GM19467 (cell line): ENCODE measurements around the gene TTC7B.

Experiments
- ATAC-seq: cut with Tn5 transposase; IDR thresholded peaks from one replicate; pipeline ENCODE4 v1.9.1; 2021; ENCODE audit warnings: mild to moderate bottlenecking, moderate library complexity; ENCODE audit not compliant: unreplicated experiment

TTC7B gene

DNA sequence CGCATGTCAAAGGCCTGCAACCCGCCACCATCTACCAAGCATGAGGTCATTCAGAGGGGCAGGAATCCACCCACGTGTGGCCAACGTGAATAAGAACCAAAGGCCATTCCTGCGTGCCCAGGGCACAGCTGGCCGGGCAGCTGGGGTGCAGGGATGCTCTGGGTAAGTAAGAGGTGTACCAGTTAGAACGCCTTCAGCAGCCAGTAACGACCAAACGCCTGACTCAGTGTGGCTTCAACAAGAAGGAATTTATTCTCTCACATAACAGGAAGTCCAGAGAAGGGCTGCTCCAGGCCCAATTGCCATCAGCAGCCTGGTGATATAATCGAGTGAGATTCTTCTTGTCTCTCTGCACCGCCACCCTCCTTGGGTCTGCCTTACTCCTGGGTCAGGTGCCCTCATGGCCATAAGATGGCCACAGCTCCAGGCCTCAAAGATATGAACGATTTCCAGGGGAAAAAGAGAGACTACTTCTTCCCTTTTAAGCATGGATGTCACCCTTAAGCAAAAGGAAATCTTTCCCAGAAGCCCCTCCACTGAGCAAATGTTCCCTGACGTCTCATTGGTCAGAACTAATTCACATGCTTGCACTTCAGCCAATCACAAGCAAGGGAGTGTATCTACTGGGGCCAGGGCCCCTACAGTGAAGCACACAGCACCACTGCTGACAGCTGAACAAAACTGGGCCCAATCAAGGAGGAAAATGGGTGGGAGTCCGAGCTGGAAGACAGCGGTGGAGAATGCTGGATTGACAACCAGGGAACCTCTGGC lies 7.3 kb downstream of the TTC7B start:
- ATAC-seq, result no peak

DNA sequence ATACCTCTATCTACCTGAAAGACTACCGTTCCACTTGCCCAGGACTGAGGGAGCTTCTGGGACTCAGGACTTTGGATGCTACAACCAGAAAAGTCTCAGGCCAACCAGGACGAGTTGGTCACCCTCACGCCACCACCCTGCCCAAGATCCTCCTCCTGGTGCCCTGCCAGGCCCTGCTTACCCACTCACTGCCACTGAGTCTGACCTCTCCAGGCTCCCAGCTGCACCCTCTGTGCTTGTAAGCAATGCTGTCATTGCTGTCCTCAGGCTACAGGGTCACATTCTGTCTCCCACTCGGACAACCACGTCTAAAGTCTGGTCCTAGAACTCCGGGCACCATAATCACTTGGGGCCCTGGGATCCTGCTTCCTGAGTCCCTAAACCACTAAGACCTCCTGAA lies 9.2 kb downstream of the TTC7B start:
- no peak for ATAC-seq

DNA sequence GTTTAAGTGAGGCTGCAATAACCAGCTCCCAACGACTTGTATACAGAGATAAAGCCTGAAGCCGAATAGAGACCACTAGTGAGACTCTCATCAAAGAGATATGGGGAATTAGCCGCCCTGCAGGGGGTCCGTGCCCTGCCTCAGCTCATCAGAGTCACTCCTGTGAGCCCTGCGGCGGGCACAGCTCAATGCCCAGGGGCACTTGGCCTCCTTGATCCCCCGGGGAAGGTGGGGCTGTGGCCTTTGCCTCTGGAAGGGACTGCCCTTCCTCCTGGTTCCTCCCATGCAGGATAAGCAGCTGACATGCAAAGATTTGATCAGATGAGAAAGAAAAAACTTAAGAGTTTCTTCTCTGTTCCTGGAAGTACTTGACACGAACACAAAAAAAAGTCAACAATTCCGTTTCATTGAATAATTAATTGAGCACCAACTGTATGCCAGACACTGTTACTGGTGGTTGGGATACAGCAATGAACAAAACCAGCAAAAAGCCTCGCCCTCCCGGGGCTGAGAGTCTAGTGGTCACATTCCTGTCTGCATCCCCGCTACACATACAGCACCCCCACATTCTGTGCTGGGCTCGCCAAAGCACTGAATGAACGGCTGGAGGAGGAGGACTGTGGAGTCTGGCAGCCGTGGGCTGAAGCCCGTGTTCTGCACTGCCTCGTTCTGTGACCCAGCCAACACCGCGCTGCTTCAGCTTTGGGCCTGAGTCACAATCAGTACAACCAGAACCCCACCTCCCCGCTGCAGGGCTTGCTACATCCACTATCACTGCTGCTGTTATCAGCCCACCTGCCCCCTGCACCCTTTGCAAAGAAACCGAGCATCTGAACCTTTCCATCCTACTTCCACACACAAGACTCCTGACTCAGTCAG lies 10.3 kb downstream of the TTC7B start:
- no peak for ATAC-seq

DNA sequence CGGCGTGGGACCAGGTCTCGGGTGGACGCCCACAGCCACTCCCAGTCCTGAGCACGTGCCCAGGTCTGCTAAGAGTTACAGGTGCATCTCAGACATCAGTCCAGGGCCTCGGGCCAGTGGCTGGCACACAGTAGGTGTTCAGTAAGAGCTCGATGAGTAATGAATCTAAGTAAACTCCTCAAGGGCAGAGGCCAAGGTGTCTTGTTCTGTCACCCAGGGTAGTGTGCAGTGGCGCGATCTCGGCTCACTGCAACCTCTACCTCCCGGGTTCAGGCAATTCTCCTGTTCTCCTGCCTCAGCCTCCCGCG lies 11.2 kb downstream of the TTC7B start:
- ATAC-seq, result no peak

DNA sequence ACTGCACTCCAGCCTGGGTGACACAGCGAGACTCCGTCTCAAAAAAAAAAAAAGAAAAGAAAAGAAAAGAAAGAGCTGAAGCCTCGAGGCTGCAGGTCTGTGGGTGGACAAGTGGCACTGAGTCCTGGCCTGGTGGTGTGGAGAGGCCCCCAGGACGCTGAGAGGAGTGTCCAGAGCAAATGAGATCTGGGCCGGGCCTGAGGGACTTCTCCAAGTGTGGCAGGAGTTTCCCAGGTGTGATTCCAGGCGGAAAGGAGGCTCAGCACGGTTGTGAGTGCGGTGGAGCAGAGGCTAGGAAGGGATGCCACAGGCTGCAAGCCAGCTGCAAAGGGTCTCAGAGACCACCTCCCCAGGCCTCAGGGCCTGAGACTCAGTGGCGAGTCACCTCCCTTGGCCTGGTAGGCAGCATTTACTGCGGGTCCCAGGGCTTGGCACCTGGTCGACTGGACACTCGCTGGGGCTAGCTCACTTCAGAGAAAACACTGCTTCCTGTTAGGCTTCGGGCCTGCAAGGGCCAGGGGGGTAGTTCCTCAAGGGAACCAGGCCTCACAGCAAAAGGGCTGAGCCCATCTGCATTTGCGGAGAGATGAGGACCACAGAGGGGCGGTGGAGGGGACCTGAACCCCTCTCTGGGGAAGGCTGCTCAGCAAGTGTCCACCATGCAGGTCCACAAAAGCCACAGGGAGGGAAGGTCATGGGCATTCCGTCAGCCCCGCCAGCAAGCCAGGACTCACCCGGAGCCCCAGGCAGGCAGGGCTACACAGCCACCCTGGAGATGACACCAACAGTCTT lies 11.7 kb downstream of the TTC7B start:
- ATAC-seq, result no peak

DNA sequence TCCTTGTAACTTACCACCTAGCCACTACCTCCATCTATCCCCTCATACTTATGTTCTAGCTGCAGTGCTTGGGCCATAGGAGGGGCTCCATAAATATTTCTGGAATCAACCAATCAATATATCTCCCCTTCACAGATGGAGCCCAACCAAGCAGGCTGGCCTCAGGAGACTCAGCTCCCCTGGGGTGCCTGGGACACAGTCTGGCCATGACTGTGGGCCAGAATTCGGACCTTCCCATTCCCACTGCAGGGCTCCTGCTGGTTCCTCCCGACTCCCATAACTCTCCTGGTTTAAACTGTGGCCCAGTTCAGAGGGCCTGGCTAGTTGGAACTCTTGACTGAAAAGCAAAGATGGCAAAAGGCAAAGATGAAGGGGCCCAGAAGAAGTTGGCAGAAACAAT lies 13.0 kb downstream of the TTC7B start:
- no peak for ATAC-seq

DNA sequence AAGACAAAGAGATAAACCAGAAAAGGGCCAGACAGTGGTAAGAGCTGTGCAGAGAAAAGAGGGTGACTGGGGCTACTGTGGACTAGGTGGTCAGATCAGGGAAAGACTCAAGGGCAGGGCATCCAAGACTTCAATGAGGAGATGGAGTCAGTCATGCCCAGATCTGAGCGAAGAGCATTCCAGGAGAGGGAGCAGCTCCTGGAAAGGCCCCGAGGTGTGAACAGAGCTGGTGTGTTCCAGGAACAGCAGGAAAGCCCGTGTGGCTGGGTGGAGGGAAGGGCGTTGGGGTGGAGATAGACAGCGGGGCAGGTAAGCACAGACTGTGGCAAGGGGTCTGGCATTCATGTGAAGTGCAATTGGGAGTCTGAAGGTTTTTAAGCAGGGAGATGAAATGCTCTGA lies 16.8 kb downstream of the TTC7B start:
- no peak for ATAC-seq

DNA sequence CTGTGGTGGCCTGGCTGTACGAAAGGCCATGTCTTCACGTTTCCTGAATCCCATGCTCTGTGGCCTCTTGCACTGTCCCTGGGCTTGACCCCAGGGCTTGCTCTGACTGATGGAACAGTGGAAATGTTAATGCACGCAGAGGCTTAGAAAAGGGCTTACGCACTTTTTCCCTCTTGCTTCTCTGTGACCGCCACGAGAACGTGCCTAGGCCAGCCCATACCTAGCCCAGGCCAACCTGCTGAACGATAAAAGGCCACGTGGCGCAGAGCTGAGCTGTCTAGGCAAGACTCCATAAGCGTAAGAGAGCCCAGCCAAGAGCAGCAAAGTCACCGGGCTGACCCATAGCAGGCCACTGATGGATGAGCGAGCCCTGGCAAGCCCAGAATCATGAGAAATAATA lies 18.3 kb downstream of the TTC7B start:
- no peak for ATAC-seq

DNA sequence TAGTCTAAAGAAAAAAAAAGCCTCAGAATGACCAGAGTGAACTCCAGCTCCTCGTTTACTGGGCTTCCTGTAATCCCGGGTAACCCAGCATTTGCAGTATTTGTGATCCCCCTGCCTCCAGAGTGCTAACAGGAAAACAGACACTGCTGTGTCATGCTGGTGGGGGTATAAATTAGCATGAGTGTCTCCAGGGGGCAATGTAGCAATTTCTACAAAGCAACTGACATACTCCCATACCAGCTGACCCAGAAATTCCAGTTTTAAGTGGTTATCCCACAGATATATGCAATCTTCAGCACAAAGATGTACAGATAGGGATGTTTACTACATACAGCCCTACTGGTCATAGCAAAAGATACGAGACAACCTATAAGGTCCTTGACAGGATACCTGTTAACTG lies 18.8 kb downstream of the TTC7B start:
- ATAC-seq, result no peak

DNA sequence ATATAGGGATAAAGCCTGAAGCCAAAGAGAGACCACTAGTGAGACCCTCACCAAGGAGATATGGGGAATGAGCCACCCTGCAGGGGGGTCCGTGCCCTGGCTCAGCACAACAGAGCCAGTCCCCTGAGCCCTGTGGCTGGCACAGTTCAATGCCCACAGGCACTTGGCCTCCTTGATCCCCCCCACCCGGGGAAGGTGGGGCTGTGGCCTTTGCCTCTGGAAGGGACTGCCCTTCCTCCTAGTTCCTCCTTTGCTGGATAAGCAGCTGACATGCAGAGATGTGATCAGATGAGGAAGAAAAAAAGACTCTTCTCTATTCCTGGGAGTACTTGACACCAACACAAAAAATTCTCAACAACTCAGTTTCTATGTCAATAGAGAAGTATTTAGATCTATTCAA lies 19.9 kb downstream of the TTC7B start:
- no peak for ATAC-seq

DNA sequence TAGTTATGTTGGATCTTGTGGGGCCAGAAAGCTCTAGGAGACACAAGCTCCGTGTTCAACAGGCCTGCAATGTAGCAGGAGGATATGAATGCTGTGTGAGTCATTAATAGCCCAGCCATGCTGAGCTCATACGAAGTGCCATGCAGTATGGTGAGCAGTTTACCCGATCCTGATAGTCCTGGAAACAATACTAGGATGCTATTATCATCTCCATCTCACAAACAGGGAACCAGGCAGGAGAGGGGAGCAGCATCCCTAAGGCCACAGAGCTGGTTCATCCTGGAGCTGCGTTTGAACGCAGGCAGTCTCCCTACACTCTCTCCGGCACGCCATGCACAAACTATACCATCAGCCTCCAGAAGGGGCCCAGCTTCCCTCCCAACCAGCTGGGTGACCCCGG lies 20.5 kb downstream of the TTC7B start:
- no peak for ATAC-seq

DNA sequence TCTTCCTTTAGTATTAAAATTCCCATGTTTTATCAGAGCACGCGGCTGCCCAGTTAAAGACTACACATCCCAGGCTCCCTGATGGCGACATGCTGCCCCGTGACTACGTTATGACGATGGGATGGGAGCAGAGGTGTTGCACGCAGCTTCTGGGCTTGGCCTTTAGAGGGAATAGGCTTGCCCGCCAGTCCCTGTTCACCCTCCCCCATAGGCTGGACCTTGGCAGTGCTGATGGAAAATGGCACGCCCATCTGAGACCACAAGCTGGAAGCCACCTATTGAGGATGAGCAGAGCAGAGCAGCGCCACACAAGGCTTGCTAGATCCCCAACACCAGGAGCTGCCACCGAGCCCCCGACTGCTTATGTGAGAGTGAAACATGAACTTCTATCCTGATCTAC lies 24.7 kb downstream of the TTC7B start:
- no peak for ATAC-seq

DNA sequence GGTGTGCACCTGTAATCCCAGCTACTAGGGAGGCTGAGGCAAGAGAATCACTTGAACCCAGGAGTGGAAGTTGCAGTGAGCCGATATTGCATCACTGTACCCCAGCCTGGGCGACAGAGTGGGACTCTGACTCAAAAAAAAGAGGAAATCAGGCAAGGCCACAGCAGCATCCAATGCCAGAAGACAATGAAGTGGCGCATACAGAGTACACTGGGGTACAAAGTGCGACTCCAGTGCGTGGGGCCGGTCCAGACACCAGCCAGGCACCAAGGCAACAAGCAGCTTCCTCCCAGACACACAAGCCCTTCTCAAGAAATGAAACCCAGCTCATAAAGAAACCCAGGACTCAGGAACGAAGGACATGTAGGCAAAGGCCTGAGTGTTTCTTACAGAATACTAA lies 28.2 kb downstream of the TTC7B start:
- ATAC-seq, result no peak

DNA sequence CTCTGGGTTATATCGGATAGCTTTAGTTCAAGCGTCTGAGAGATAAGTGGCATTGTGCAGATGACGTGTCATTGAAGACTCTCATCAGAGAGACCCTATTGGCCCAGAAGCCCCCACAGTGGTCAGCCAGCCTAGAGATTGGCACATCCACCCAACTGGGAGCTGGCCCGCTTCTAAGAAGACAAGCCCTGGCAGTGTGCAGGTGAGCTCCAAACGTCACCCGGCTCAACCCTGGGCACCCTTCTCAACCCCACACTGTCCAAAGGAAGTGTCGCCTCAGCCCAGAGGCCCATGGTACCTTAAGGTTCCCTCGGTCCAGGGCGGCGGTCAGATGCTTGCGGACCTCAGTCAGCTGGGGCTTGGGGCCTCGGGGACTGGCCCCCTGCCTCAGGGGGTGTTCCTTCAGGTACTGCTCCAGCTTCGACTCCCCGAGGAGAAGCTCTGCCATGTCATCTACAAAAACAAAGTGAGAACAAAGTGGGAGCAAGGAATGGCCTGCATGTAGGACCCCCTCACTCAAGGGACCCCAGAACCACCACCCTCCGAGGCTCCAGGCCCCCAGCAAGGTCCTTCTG lies 30.3 kb downstream of the TTC7B start:
- no peak for ATAC-seq

DNA sequence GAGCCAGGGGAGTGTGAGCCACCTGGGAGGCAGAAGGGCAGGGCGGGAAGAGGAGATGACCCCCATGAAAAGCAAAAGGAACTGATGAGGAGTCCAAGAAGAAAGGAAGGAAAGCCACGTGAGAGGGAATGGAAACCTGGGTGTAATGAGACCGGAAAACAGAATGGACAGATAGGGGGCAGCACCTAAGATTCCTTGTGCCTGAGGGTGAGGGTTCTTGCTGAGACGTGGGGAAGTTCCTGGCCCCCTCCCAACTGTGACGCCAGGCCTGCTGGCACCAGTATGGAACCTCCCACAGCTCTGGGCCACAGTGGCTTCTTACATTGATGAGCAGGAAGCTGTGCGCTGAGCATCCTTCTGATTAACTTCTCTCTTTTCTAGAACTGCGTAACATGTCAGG lies 30.8 kb downstream of the TTC7B start:
- ATAC-seq, result no peak

DNA sequence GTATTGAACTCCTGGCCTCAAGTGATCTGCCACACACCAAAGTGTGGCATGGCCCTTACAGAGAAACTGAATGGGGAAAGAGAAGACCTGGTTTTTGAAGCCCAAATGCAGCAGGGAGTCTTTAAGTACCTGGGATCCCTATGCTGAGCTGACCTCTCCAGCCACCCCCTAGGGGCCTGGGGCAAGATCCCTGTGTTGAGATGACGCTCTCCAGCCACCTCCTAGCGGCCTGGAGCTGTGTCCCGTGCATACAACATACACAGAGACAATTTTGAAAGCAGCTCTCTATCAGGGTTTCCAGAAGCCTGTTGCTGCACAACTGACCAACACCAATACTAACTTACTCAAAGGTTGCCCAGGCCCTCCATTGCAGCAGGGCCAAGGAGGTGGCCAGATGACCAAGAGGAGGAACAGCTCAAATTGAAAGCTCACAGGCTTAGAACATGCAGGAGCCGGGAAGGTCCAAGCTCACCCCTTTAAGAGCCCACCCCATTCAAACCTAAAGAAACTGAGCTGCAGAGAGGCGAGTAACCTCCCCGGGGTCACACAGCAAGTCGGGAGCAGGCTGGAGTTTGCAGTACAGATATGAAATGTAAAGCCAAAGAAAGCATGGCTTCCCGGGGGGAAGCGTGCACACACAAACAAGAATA lies 31.5 kb downstream of the TTC7B start:
- no peak for ATAC-seq

DNA sequence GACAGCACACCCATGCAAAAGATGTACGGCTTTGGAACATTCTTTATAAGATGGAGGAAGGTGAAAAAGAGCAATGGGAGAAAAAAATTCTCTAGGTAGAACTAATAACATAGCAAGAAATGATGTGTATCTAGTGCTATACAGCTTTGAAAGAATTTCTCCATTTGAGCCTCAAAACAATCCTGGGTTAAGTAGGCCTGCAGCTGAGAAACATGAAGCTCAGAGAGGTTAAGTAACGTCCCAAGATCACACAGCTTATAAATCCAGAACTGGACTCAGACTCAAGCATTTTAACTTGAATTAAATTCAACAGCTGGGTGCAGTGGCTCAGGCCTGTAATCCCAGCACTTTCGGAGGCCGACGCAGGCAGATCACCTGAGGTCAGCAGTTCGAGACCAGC lies 32.9 kb downstream of the TTC7B start:
- ATAC-seq, result no peak

DNA sequence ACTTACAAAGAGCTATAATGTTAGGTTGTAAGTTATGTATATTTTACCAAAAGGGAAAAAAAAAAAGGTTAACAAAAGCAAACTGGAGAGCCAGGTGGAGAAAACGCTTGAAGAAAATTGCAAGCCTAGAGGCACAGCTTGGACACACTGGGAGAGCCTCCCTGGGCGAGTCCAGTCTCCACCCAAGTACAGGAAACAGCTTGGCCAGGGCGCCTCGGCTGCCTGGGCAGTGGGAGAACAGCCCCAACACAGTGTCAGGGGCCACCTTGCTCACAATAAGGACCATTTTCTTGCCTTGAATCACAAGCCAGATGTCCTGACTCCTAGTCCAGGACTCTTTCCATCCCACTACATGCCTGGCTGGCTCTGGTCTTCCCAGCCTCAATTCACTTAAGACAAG lies 33.3 kb downstream of the TTC7B start:
- ATAC-seq, result no peak

DNA sequence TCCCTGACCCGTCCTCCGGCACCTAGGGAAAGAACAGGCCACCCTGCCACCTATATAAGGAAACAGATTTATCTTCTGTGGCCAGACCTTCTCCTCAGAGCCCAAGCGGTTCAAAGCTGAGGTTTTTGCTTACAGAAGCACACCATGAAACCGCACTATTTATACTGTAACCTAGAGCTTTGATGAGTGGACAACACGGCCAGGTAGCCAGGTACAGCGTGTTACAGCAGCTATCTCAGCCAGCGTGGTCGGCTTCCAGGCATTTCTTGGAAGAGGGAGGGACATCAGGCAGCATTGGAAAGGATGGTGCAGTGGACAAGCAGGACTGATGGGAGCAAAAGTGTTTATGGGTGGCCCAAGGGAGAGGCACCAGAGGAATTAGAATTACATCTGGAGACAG lies 34.4 kb downstream of the TTC7B start:
- ATAC-seq, result no peak

DNA sequence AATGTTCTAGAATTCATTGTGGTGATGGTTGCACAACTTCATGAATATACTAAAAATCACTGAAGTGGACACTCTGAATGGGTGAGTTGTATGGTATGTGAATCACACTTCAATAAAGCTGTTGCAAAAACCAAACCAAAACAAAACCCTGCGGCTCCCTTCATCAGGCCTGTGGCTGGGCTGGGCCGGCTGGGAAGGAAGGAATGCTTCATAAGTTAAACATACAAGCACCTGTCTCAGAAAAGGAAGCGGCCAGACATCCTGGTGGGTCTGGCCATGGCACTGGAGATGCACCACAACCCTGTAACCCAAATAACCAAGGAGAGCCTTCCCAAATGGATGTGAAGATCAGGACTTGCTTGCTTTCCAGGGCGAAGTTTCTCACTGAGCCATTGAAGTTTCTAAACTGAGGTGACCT lies 34.9 kb downstream of the TTC7B start:
- ATAC-seq, result no peak

DNA sequence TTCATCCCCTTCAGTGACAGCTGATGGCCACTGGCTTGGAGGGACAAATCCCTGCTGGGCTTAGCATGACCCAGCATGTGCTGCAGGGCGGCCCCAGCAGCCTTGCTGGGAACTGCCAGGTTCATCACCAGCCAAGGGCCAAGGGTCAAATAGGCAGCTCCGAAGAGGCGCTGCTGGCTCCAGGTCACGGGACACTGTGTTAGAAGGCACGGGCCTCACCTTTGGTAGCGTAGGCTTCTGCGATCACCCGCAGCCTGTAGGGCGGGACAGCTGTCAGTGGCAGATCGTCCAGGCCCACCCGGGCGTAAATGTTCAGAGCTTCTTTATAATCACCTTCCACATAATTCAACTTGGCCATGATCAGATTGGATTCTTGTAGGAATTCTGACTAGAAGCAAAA lies 35.7 kb downstream of the TTC7B start:
- ATAC-seq, result no peak
